HepG2 (cell line): ENCODE results near the gene GRM8. TPM values are rescaled to one million over a fixed set of nuclear protein-coding genes. Genes with fewer than 3 reads are reported as not detected.

Source experiments
- ATAC-seq: fragments of 200-7000 bp; cut with Tn5 transposase; 3 replicates; pipeline ENCODE4 v1.9.1; 2020; ENCODE audit warnings: mild to moderate bottlenecking, moderate library complexity
- BruUV-seq: library from RNA; stranded (reverse); fragments of 400-500 nt; replicated peaks from 2 replicates; lab custom pipeline; 2021; lab: Mats Ljungman, UMichigan
- CTCF ChIA-PET: fragments of 300-600 bp; formaldehyde crosslinking; extraction: SDS; loops from one replicate; lab custom pipeline; 2021; ENCODE audit warnings: low total read pairs, inconsistent platforms, low intra/inter-chr PET ratio; lab: Yijun Ruan, JAX
- POLR2A ChIA-PET: fragments of 350-600 bp; sonication (Branson Sonifier 250); formaldehyde crosslinking; loops from one replicate; lab custom pipeline; 2020; ENCODE audit warnings: antibody characterized with exemption, inconsistent platforms; lab: Yijun Ruan, JAX
- DNase-seq: peaks from one replicate; pipeline ENCODE4 v3.0.0-alpha.2; 2015; ENCODE audit warnings: low spot score
- FAIRE-seq: peaks from 3 replicates; lab custom pipeline; 2011; peaks lifted over from hg19 to GRCh38; lab: Jason Lieb, UNC
- H2AFZ ChIP-seq: one replicate; pipeline ENCODE4 v1.6.1; 2011; ENCODE audit warnings: low read length, inconsistent platforms
- H3K27ac ChIP-seq: fragments of 300-600 bp; 3 replicates; pipeline ENCODE4 v1.8.0; 2011; ENCODE audit warnings: mixed run types, mild to moderate bottlenecking, mixed read lengths, low read length, inconsistent platforms; ENCODE audit not compliant: insufficient read depth; ENCODE audit errors: extremely low read length
- H3K27me3 ChIP-seq, 2 experiments: fragments of 200-600 bp in 1 of 2; 2 replicates in 1 of 2; 3 replicates in 1 of 2; pipeline versions ENCODE4 v1.6.0 to v1.8.0; 2011; ENCODE audit warnings: low read length in 2 of 2, mild to moderate bottlenecking in 2 of 2, moderate library complexity in 2 of 2, inconsistent platforms in 1 of 2; ENCODE audit not compliant: insufficient read depth in 2 of 2, control insufficient read depth in 1 of 2
- H3K36me3 ChIP-seq, 2 experiments: fragments of 200-600 bp in 1 of 2; replicated peaks in 1 of 2; 2 replicates in 1 of 2; 3 replicates in 1 of 2; pipeline versions ENCODE4 v1.5.1 to v1.8.0; 2011; ENCODE audit warnings: low read length in 2 of 2, inconsistent platforms in 1 of 2; ENCODE audit not compliant: insufficient read depth in 2 of 2, control insufficient read depth in 1 of 2
- H3K4me1 ChIP-seq: 2 replicates; pipeline ENCODE4 v1.5.1; 2012; ENCODE audit warnings: low read length, inconsistent platforms; ENCODE audit not compliant: insufficient read depth
- H3K4me2 ChIP-seq: 2 replicates; pipeline ENCODE4 v1.6.0; 2011; ENCODE audit warnings: low read depth, low read length, inconsistent platforms
- H3K4me3 ChIP-seq, 3 experiments: fragments of 200-600 bp in 1 of 3; sonication (generic), shearing (Covaris generic) in 1 of 3; replicated peaks in 1 of 3; 2 replicates each; pipeline ENCODE4 v1.5.1; 2011 to 2016; ENCODE audit warnings: low read length in 3 of 3, inconsistent platforms in 2 of 3, low read depth in 2 of 3, mild to moderate bottlenecking in 2 of 3, control low read depth in 1 of 3, mixed read lengths in 1 of 3; ENCODE audit not compliant: insufficient read depth in 1 of 3
- H3K79me2 ChIP-seq: one replicate; pipeline ENCODE4 v1.6.1; 2011; ENCODE audit warnings: low read length, inconsistent platforms; ENCODE audit not compliant: insufficient read depth
- H3K9ac ChIP-seq: 2 replicates; pipeline ENCODE4 v1.6.0; 2011; ENCODE audit warnings: mild to moderate bottlenecking, low read depth, low read length, inconsistent platforms; ENCODE audit not compliant: insufficient read depth
- H3K9me3 ChIP-seq: 2 replicates; pipeline ENCODE4 v1.5.1; 2012; ENCODE audit warnings: mild to moderate bottlenecking, low read length
- H4K20me1 ChIP-seq: 2 replicates; pipeline ENCODE4 v1.6.0; 2011; ENCODE audit warnings: inconsistent platforms, mild to moderate bottlenecking, low read length, moderate library complexity; ENCODE audit not compliant: insufficient read depth
- BCLAF1 ChIP-seq: fragments of 450-650 bp; IDR thresholded peaks from 2 replicates; pipeline ENCODE4 v1.6.1; 2017; ENCODE audit warnings: mild to moderate bottlenecking
- GRHL1 ChIP-seq: sonication (generic); formaldehyde crosslinking; conservative IDR thresholded peaks from 2 replicates; pipeline ENCODE4 v1.8.0; 2022; ENCODE audit warnings: missing genetic modification reagents
- ISX ChIP-seq: sonication (generic); formaldehyde crosslinking; conservative IDR thresholded peaks from 2 replicates; pipeline ENCODE4 v1.5.0; 2020; ENCODE audit warnings: missing genetic modification reagents
- PRDM4 ChIP-seq: sonication (generic); formaldehyde crosslinking; IDR thresholded peaks from 2 replicates; pipeline ENCODE4 v1.9.0; 2021; ENCODE audit warnings: missing genetic modification reagents, borderline replicate concordance
- SMARCE1 ChIP-seq: fragments of 450-650 bp; IDR thresholded peaks from 2 replicates; pipeline ENCODE4 v1.6.1; 2017; ENCODE audit warnings: borderline replicate concordance
- ZBTB25 ChIP-seq: IDR thresholded peaks from 2 replicates; pipeline ENCODE4 v1.6.1; 2018; ENCODE audit warnings: missing genetic modification reagents
- ZNF672 ChIP-seq: sonication (generic); formaldehyde crosslinking; IDR thresholded peaks from 2 replicates; pipeline ENCODE4 v1.8.1; 2022; ENCODE audit warnings: missing genetic modification reagents
- in situ Hi-C: cut with HindIII; loops from 2 replicates; pipeline ENCODE4 v1.10.0; 2017; ENCODE audit warnings: low pct_unique_long_range_greater_than_20kb; ENCODE audit not compliant: extremely low pct_ligation_motif_present
- intact Hi-C: fragments of 100-400 bp; cut with micrococcal nuclease; formaldehyde crosslinking; loops from one replicate; pipeline ENCODE4 v1.10.0; 2022; ENCODE audit not compliant: unreplicated experiment
- polyA plus RNA-seq, 8 experiments: library from polyadenylated mRNA; depleted of rRNA in 3 of 8; stranded (reverse) in 7 of 8; unstranded in 1 of 8; fragments of >200 nt; fragmentation: Illumina TruSeq in 4 of 8; extraction: Trizol in 4 of 8; gene quantifications; 2 replicates each; pipeline versions ENCODE4 v1.2.1 to v1.2.3, GENCODE V29; 2011 to 2016; ENCODE audit warnings: low read depth in 4 of 8, missing spikeins in 1 of 8, mixed read lengths in 1 of 8; ENCODE audit not compliant: insufficient read depth in 1 of 8
- total RNA-seq, 5 experiments: library from RNA; depleted of rRNA; stranded (reverse); fragments of >200 nt; fragmentation: Illumina TruSeq; extraction: Trizol; gene quantifications; 2 replicates each; pipeline ENCODE4 v1.2.3, GENCODE V29; 2016; ENCODE audit warnings: low read depth in 1 of 5

The GRM8 gene
- total and polyA plus RNA-seq, 2 of the 13 experiments (the other 11 are each of a cell fraction or from before 2014, with no cell fraction given) = not detected

GRCh38 chr7:126838194-126838593 is 414.5 kb downstream of the GRM8 start:
- H3K79me2 ChIP-seq = no peaks in the 10 kb centered on the region
- no peak overlapping the region for H3K4me2 ChIP-seq
- H3K4me3 ChIP-seq = no peak overlapping the region
- TF ChIP-seq ISX (CRISPR knock-in tag) (no peak), ZNF672 (CRISPR knock-in tag) (no peak), GRHL1 (no peak), SMARCE1 (no peak), PRDM4 (no peak), BCLAF1 (no peak), ZBTB25 (CRISPR knock-in tag) (no peak)
- TF ChIP-seq, all 625 proteins: peak for 0
- ATAC-seq (no peak), FAIRE-seq (no peak), DNase-seq (no peak)
- CTCF ChIA-PET = no interaction called here
- in situ Hi-C loops (no loop called here), intact Hi-C loops (no loop called here)
- Histone ChIP-seq H3K27me3 (no peaks in the 10 kb centered on the region), H3K4me1 (no peaks in the 10 kb centered on the region), H3K9me3 (no peaks in the 10 kb centered on the region), H3K9ac (no peak overlapping the region), H4K20me1 (no peaks in the 10 kb centered on the region), H2AFZ (no peak overlapping the region), H3K36me3 (no peaks in the 10 kb centered on the region), H3K27ac (no peak overlapping the region)
- no TSS peak for BruUV-seq
- POLR2A ChIA-PET = no interaction called here
